ENCODE measurements around the gene NID1. TPM values are rescaled to one million over a fixed set of nuclear protein-coding genes. Genes with fewer than 3 reads are reported as not detected.

NID1 gene
- total RNA-seq, 1 experiment from 2014 or later, result 0.32 TPM

GRCh38 chr1:235942625-235942934 is 122.3 kb downstream of the NID1 start:
- Histone ChIP-seq H4K20me1 (ENCODE audit: insufficient read depth) (no peaks in the 10 kb centered on the region), H3K27ac (ENCODE audit: low read depth, low read length) (no peak overlapping the region), H3K4me1 (ENCODE audit: control insufficient read depth in 1 of 2, insufficient read depth in 2 of 2, low read length in 2 of 2) (peaks cover 0 to 7% of the 10 kb centered on the region in 2 experiments; a peak in 1 of 4 replicates), H3K9me2 (ENCODE audit: insufficient read depth) (no peaks in the 10 kb centered on the region), H3K79me2 (ENCODE audit: insufficient read depth, low read length) (no peaks in the 10 kb centered on the region), H2AFZ (ENCODE audit: low read depth, low read length, poor library complexity, severe bottlenecking) (no peak overlapping the region), H3K36me3 (ENCODE audit: control insufficient read depth in 1 of 2, insufficient read depth in 2 of 2, low read length in 2 of 2) (no peaks in the 10 kb centered on the region), H3K4me3 (replicated peaks in 1 of 2; ENCODE audit: low read depth in 1 of 2, low read length in 2 of 2) (no peak overlapping the region), H3K9me3 (ENCODE audit: control insufficient read depth in 1 of 2, insufficient read depth in 1 of 2, low read depth in 1 of 2, low read length in 2 of 2) (no peaks in the 10 kb centered on the region), H3K4me2 (ENCODE audit: low read length) (no peak overlapping the region), H3K27me3 (ENCODE audit: insufficient read depth, low read length) (no peaks in the 10 kb centered on the region), H3K9ac (ENCODE audit: low read length) (no peak overlapping the region)
- ChIA-PET RAD21 (ENCODE audit: low non-redundant PET in 1 of 2, low total read pairs in 2 of 2, uncharacterized antibody in 2 of 2, unreplicated experiment in 2 of 2) (no interaction called here), POLR2A (no interaction called here), CTCF (interaction anchor here (0.6 kb wide), 1 partner anchor 80 kb away, joined by 5 read pairs; no protein-coding TSS in a partner anchor)
- intact Hi-C loops (cut with micrococcal nuclease), result no loop called here
- DNase-seq (ENCODE audit: low read depth, low spot score) (no peak), ATAC-seq (no peak)
- TF ChIP-seq FOSL1 (IDR thresholded peaks at IDR 0.05; ENCODE audit: low read depth), result no peak
- TF ChIP-seq CBX3 (IDR thresholded peaks at IDR 0.05; ENCODE audit: low read depth), result no peak
- no peak for TF ChIP-seq CEBPB (IDR thresholded peaks at IDR 0.05; ENCODE audit: low read depth)
- no peak for TF ChIP-seq SP1 (IDR thresholded peaks at IDR 0.05; ENCODE audit: low read depth)
- TF ChIP-seq EZH2phosphoT487 (IDR thresholded peaks at IDR 0.05; ENCODE audit: borderline replicate concordance), result no peak
- TF ChIP-seq YY1 (IDR thresholded peaks at IDR 0.05; ENCODE audit: extremely low read depth, insufficient replicate concordance, low read depth, low read length), result no peak
- no peak for TF ChIP-seq EZH2 (IDR thresholded peaks at IDR 0.05)
- no peak for TF ChIP-seq SIN3A (IDR thresholded peaks at IDR 0.05; ENCODE audit: low read depth)
- no peak for TF ChIP-seq POLR2A (IDR thresholded peaks at IDR 0.05; ENCODE audit: borderline replicate concordance, extremely low read depth, insufficient read depth, insufficient read length)
- TF ChIP-seq EGR1 (IDR thresholded peaks at IDR 0.05; ENCODE audit: low read depth), result no peak
- TF ChIP-seq SRF (IDR thresholded peaks at IDR 0.05; ENCODE audit: low read depth), result no peak
- TF ChIP-seq ZNF274 (IDR thresholded peaks at IDR 0.05; ENCODE audit: low read depth, low read length), result no peak
- TF ChIP-seq TCF7L2 (IDR thresholded peaks at IDR 0.05; ENCODE audit: borderline replicate concordance, extremely low read depth, insufficient read depth, insufficient read length), result no peak
- TF ChIP-seq CTCF (IDR thresholded peaks at IDR 0.05 in 2 of 3, conservative IDR thresholded peaks at IDR 0.05 in 1 of 3; ENCODE audit: borderline replicate concordance in 1 of 3, insufficient read depth in 1 of 3, low read depth in 2 of 3, low read length in 2 of 3), result no peak
- TF ChIP-seq ATF3 (IDR thresholded peaks at IDR 0.05), result no peak
- TF ChIP-seq RAD21 (IDR thresholded peaks at IDR 0.05; ENCODE audit: low read depth), result no peak
- TF ChIP-seq MAX (IDR thresholded peaks at IDR 0.05), result no peak
- TF ChIP-seq POLR2AphosphoS5 (IDR thresholded peaks at IDR 0.05; ENCODE audit: low read depth, low read length), result no peak
- no TSS peak for BruUV-seq (replicated peaks)

All from HCT116 (cell line).